KBM-7 (cell line): ENCODE data around the gene DAAM2.

Experiments used
- DNase-seq: peaks from one replicate; pipeline ENCODE4 v3.0.0-alpha.2; 2015
- in situ Hi-C: fragments of 300-500 bp; cut with MboI; formaldehyde crosslinking; loops from 2 replicates; pipeline ENCODE4 v1.14.3; 2020; ENCODE audit warnings: low sequenced_read_pairs, low pct_unique_long_range_greater_than_20kb, mixed read lengths

The DAAM2 gene

DNA sequence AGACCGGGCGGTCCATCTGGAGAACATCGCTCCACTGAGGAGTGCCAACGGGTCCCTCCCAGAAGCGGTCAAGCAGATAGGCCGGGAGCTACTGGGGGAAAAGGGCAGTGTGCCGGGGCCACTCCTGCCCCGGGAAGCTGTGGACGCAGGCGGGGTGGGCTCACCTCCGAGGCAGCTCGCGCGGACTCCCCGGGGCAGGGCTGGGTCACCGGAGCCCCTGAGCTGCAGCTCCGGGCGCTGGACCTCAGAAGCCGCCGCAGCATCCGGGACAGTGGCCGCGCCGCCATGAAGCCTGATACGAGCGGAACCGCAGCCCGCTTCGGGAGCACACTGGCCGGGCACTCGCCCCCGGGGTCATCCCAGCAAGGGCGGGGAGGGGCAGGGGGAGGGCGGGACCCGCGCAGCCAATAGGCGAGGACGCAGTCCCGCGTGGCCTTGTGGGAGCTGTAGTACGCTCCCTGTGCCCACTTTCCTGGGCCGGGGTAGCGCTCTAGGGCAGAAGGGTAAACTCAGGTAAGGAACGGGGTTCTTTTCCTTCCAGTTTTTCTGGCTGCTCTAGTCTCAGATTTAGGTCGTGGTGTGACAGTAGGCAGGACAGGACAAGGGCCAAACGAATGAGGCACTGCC is 142.1 kb downstream of the DAAM2 start, which contains the start of gene MOCS1:
TSS of gene MOCS1 (minus strand) at position 332 of the 627 bp plus-strand sequence. CDS start at position 287, 45 bp downstream.
- in situ Hi-C loops, result no loop called here
- peak; percentile 35 for DNase-seq

DNA sequence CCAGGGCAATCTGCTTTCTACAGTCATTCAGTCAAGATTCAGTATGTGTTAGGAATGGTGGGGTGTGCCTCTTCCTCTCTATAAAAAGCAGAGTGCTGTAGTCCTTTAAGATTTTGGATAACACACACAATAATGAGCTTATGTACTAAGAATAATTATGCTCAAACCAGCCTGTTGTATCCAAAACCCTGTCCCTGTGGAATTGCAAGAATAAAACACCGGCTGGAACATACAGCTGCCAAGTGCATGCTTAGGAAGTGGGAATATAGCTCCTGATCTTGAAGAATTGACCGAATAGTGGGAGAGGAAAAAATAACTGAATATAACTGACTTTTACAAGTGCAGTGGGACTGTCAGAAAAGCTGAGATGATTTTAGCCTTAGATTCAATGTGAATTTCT is 143.1 kb downstream of the DAAM2 start:
- DNase-seq, result no peak
- in situ Hi-C loops, result no loop called here

DNA sequence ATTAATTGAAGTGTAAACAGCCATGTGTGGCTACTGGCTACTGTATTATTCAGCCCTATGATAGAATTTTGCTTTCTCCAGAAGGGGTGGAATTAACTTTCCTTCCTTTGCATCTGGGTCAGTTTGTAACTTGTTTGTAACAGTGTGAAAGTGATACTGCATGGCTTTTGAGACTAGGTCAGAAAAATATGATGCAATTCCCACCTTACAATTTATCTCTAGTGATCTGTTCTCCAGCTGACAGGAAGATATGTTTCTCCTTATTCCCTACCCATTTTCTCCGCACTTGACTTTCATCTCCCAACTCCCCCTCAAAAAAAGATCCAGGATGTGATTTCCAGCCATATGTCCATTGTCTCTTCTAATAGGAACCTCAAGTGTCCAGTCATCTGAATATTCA is 144.7 kb downstream of the DAAM2 start:
- DNase-seq, result no peak
- in situ Hi-C loops, result no loop called here

- in situ Hi-C loops, result no loop called here
- DNase-seq, result no peak
Measured at GRCh38 chr6:39937686-39938333, 145.6 kb downstream of the DAAM2 start.

GRCh38 chr6:39938773-39939654 is 146.8 kb downstream of the DAAM2 start:
- DNase-seq, result no peak
- in situ Hi-C loops, result no loop called here

DNA sequence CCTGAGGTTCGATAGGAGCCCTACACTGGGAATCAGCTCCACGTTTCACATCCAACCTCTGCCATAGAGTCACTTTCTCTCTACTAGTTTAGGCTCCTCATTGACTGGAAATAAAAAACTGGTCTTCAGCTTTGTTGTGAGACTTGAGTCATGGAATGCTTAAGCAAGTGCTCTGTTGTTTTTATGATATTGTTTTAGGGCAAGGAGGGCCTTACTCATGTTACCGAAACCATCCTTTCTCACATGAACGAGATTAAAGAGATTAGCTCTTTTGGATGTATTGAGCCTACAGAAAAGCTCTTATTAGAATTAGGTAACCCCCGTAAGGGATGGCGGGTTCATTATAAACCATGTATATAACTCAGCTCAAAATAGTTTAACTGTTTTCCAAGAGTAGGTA is 149.0 kb downstream of the DAAM2 start:
- DNase-seq, result no peak
- in situ Hi-C loops, result no loop called here

- DNase-seq, result no peak
- in situ Hi-C loops, result no loop called here
Measured at GRCh38 chr6:39941820-39942219, 149.6 kb downstream of the DAAM2 start.

DNA sequence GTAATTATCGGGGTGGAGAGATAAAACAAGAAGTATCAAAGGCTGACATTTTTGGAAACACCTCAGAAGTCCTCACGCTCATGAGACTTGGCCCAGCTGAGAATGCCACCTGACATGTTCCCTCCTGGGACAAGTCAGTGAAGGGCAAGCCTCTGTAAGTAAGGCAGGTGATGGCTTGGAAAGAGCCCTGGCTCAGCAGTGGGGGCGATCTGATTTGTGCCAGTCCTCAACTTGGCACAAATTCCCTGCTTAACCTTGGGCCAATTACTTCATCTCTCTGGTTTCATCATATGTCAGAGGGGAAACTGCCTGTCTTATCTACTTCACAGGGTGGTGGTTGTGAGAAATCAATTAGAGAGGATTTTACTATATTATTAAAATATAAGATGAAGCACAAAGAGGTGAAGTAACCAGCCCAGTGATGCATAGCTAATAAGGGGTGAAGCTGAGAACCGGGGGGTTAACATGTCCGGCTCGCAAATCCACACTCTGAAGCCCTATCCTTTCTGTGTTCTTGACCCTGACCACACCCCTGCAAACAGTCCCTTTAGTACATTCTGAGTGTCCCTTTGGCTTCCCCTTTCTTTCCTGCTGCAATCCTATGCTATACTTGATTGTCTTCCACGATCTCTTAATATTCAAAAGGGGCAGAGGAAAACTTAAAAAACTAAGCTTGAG is 150.9 kb downstream of the DAAM2 start:
- in situ Hi-C loops, result no loop called here

DNA sequence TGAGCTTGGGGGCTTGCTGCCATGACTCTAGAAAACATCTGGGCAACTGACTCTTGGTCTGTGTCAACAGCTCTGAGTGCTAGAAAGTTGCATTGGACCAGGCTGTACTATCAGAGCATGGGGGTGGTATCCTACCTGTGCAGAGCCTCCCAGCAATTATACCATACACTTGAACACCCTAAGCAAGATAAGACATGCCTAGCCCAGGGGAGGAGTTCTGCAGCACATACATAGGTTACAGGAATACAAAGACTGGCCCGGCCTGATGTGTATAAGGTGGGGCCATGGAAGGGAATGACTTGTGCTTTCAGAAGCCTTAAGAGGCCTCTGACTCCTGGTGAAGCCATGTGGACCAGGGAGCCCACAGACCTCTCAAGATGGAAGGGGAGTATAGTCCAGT is 153.4 kb downstream of the DAAM2 start:
- in situ Hi-C loops, result no loop called here
- DNase-seq, result no peak

More for the DNA sequence above, 150.9 kb downstream of the DAAM2 start:
- DNase-seq, result no peak

DNA sequence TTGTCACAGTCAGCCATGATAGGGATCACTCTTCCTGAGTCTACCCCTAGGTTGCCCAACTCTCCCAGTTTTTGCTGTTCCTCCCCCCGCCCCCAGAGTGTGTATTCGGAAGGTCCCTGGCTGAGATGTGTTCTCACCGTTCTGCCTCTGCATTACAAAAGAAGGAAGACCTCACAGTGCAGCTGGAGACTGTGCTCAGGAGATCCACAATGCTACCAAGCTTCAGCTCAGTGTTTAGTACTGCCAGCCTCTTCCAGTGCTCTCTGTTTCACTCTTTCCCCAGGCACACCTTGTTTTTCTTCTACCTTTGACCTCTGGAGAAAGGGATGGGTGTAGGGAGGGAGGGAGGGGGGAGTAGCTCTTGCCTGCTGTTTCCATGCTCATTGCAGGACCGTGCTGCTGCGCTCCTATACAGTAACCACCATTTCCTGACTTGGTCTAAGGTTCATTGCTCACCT is 155.5 kb downstream of the DAAM2 start:
- in situ Hi-C loops, result no loop called here
- DNase-seq, result no peak

DNA sequence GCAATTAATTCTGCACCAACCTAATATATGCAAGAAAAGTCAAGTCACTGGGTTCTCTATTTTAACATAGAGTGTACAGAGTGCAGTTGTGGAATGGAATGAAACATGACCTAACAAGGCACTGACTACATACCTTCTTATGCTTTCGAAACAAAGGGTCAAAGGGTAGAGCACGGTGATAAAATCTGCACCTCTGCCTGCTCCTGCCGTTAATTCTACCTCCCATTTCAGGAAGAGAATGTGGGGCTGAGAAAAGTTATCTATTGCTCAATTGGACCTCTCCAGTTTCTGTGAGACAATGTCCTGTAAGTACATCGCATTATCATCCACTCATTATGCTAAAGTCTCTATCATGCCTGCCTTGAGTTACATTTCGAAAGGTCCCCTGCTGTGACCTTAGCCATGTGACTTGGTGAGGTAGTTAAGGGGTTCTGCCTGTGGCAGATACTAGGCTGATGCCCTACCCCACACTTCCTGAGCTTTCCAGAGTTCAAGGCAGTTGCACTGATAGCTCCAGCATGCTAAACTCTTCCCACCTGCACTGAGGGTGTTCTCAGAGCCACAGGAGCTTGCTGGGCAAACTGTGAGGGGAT is 156.1 kb downstream of the DAAM2 start:
- in situ Hi-C loops, result no loop called here
- DNase-seq, result no peak

- no peak for DNase-seq
- in situ Hi-C loops, result no loop called here
Measured at GRCh38 chr6:39950125-39950720, 158.0 kb downstream of the DAAM2 start.

GRCh38 chr6:39951191-39951590 is 159.0 kb downstream of the DAAM2 start:
- no peak for DNase-seq
- in situ Hi-C loops, result no loop called here

DNA sequence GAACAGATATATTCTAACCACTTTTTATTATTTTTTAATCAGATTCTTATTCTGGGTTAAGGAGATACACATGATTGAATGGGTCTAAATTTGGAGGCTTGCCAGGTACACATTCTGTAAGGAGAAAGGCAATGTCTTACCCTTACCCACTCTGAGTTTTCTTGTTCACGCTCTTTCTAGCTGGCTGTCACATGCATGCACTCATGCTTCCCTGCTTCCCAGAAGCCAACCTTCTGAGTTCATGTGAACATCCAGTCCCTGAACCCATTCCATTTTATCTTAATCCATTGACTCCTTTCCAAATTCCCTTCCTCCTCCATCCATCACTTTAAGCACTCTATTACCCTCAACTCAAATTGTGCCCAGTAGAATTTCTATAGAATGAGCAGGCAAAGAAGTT is 159.5 kb downstream of the DAAM2 start:
- no peak for DNase-seq
- in situ Hi-C loops, result no loop called here

GRCh38 chr6:39952167-39952566 is 160.0 kb downstream of the DAAM2 start:
- in situ Hi-C loops, result no loop called here
- DNase-seq, result no peak

DNA sequence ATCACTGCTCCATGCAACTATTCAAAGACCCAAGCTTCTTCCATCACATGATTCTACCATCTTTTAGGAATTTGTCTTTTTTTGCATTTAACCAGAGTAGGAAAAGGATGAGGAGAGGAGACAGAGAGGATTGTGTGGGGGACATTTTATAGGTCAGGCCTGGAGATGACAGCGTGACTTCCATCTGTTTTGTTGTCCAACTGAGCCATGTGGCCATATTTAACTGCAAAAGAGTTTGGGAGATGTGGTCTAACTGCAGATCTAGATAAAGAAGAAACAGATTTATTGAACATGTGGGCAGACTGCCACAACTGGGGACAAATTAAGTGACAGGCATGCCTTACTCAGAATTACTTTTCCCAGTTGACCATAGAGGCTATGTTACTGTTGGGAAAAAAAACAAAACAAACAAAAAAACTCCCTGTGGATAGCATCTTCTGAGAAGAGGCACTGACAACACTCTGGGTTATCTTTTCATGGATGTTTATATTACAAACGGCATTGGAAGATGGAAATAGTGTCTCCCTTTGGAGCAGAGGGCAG is 161.0 kb downstream of the DAAM2 start:
- in situ Hi-C loops, result no loop called here
- no peak for DNase-seq
